Nephron progenitor cell (in vitro differentiated cells): Measurements from ENCODE around the gene PYY.

ENCODE experiments used
- DNase-seq: peaks from one replicate; pipeline ENCODE4 v3.0.0; 2021
- H3K27ac Mint-ChIP-seq: 2 replicates; pipeline ENCODE4 v1.8.0; 2021; ENCODE audit warnings: mild to moderate bottlenecking, moderate library complexity, mixed read lengths
- H3K27me3 Mint-ChIP-seq: 2 replicates; pipeline ENCODE4 v1.8.0; 2021; ENCODE audit warnings: mild to moderate bottlenecking, low read depth, mixed read lengths; ENCODE audit not compliant: poor library complexity
- H3K36me3 Mint-ChIP-seq: 2 replicates; pipeline ENCODE4 v1.8.0; 2021; ENCODE audit warnings: low read depth, mixed read lengths
- H3K4me1 Mint-ChIP-seq: 2 replicates; pipeline ENCODE4 v1.8.0; 2021; ENCODE audit warnings: mixed read lengths
- H3K4me3 Mint-ChIP-seq: 2 replicates; pipeline ENCODE4 v1.8.0; 2021; ENCODE audit warnings: mild to moderate bottlenecking, moderate library complexity, mixed read lengths
- H3K9me3 Mint-ChIP-seq: 2 replicates; pipeline ENCODE4 v1.8.0; 2021; ENCODE audit warnings: mild to moderate bottlenecking, moderate library complexity, mixed read lengths
- CTCF ChIP-seq: fragments of 200-600 bp; sonication (generic); IDR thresholded peaks from 2 replicates; pipeline ENCODE4 v1.5.0; 2021; ENCODE audit warnings: antibody characterized with exemption

PYY gene

DNA sequence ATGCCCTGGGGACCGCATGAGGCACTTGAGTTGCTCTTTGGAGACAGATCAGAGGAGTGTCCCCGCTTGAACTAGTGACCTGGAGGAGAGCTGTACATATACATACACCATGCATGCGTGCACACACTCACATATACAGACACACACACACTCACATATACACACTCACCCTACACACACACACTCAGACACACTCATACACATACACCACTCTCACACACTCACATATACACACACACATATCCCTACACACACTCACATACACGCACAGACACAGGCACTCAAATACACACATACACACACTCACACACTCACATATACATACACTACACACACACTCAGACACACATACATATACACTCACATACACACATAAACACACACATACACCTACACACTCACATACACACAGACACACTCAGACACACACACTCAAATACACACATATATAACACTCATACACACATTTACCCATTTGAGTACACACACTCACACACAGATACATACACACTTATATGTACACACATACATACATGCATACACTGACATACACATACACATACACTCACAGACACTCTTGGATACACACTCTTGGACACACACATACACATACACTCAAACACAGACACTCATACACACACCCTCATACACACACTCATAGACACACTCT lies 41.0 kb downstream of the PYY start:
- DNase-seq, result no peak
- no peak for TF ChIP-seq CTCF
- no peak overlapping the region for H3K4me3 Mint-ChIP-seq
- peaks cover 29% of the 10 kb centered on the region for H3K27me3 Mint-ChIP-seq
- H3K27ac Mint-ChIP-seq, result no peak overlapping the region
- H3K4me1 Mint-ChIP-seq, result peaks cover 15% of the 10 kb centered on the region
- no peaks in the 10 kb centered on the region for H3K36me3 Mint-ChIP-seq
- H3K9me3 Mint-ChIP-seq, result no peaks in the 10 kb centered on the region

DNA sequence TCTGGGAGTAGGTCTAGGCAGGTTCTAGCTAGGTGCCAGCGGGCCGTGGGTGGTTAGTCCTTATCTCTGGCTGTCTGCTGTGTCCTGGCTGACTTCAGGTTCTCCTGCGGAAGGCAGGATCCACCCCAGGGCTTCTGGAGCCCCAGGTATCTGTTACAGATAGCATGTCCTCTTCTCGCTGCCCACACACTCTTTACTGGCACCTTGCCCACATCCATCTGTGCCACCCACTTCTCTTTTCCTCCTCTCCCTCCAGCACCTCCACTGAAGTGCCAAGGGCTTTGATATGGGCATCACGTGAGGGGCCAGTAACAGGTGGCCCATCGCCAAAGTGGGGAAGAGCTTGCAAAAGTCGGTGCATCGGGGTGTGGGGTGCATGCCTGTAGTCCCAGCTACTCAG lies 41.8 kb downstream of the PYY start:
- H3K36me3 Mint-ChIP-seq, result no peaks in the 10 kb centered on the region
- no peak overlapping the region for H3K27ac Mint-ChIP-seq
- TF ChIP-seq CTCF, result no peak
- peaks cover 21% of the 10 kb centered on the region for H3K27me3 Mint-ChIP-seq
- H3K4me3 Mint-ChIP-seq, result no peak overlapping the region
- H3K9me3 Mint-ChIP-seq, result no peaks in the 10 kb centered on the region
- DNase-seq, result no peak
- H3K4me1 Mint-ChIP-seq, result peaks cover 15% of the 10 kb centered on the region

GRCh38 chr17:43909537-43910231 lies 44.1 kb downstream of the PYY start:
- no peaks in the 10 kb centered on the region for H3K36me3 Mint-ChIP-seq
- H3K4me1 Mint-ChIP-seq, result peaks cover 25% of the 10 kb centered on the region
- H3K4me3 Mint-ChIP-seq, result no peak overlapping the region
- no peak overlapping the region for H3K27ac Mint-ChIP-seq
- peaks cover 21% of the 10 kb centered on the region for H3K27me3 Mint-ChIP-seq
- no peaks in the 10 kb centered on the region for H3K9me3 Mint-ChIP-seq
- TF ChIP-seq CTCF, result no peak
- DNase-seq, result no peak

GRCh38 chr17:43907998-43908721 lies 45.6 kb downstream of the PYY start:
- TF ChIP-seq CTCF, result no peak
- Mint-ChIP-seq H3K9me3 (no peaks in the 10 kb centered on the region), H3K27ac (no peak overlapping the region), H3K36me3 (no peaks in the 10 kb centered on the region), H3K27me3 (peaks cover 16% of the 10 kb centered on the region), H3K4me3 (peak overlapping the region; percentile 87), H3K4me1 (peaks cover 35% of the 10 kb centered on the region)
- peak; percentile 68 for DNase-seq

GRCh38 chr17:43907425-43907981 lies 46.2 kb downstream of the PYY start, which contains the start of gene MPP2:
Gene MPP2, minus strand, starts transcription at chr17:43907536. Its CDS starts 3,076 bp downstream, at chr17:43904460.
- peak; percentile 87 for DNase-seq
- no peak for TF ChIP-seq CTCF
- Mint-ChIP-seq H3K27me3 (peaks cover 16% of the 10 kb centered on the region), H3K4me1 (peaks cover 37% of the 10 kb centered on the region), H3K36me3 (no peaks in the 10 kb centered on the region), H3K27ac (no peak within 1 kb of the TSS), H3K4me3 (peak within 1 kb of the TSS; percentile 87), H3K9me3 (no peaks in the 10 kb centered on the region)
